ENCODE results near the gene DGAT2L6.

Gene DGAT2L6

GRCh38 chrX:70247252-70247651, 70.0 kb downstream of the DGAT2L6 start:
- DNase-seq (ENCODE audit: low read depth, low spot score) = no peak
- no peak overlapping the region for H3K4me3 ChIP-seq (ENCODE audit: low read depth, low read length)
- TF ChIP-seq CTCF (IDR thresholded peaks at IDR 0.05; ENCODE audit: low read depth, low read length) = no peak
- in situ Hi-C loops (cut with HindIII; ENCODE audit: low sequenced_read_pairs) = no loop called here

GRCh38 chrX:70252491-70252890, 75.2 kb downstream of the DGAT2L6 start:
- in situ Hi-C loops (cut with HindIII; ENCODE audit: low sequenced_read_pairs) = no loop called here
- no peak for TF ChIP-seq CTCF (IDR thresholded peaks at IDR 0.05; ENCODE audit: low read depth, low read length)
- no peak for DNase-seq (ENCODE audit: low read depth, low spot score)
- H3K4me3 ChIP-seq (ENCODE audit: low read depth, low read length) = no peak overlapping the region

- in situ Hi-C loops (cut with HindIII; ENCODE audit: low sequenced_read_pairs) = no loop called here
- H3K4me3 ChIP-seq (ENCODE audit: low read depth, low read length) = no peak overlapping the region
- no peak for DNase-seq (ENCODE audit: low read depth, low spot score)
- no peak for TF ChIP-seq CTCF (IDR thresholded peaks at IDR 0.05; ENCODE audit: low read depth, low read length)
Measured at GRCh38 chrX:70253377-70254062, 76.2 kb downstream of the DGAT2L6 start.

GRCh38 chrX:70254063-70254400, 76.7 kb downstream of the DGAT2L6 start:
- no peak for TF ChIP-seq CTCF (IDR thresholded peaks at IDR 0.05; ENCODE audit: low read depth, low read length)
- in situ Hi-C loops (cut with HindIII; ENCODE audit: low sequenced_read_pairs) = no loop called here
- no peak for DNase-seq (ENCODE audit: low read depth, low spot score)
- H3K4me3 ChIP-seq (ENCODE audit: low read depth, low read length) = no peak overlapping the region

- H3K4me3 ChIP-seq (ENCODE audit: low read depth, low read length) = no peak overlapping the region
- no peak for TF ChIP-seq CTCF (IDR thresholded peaks at IDR 0.05; ENCODE audit: low read depth, low read length)
- in situ Hi-C loops (cut with HindIII; ENCODE audit: low sequenced_read_pairs) = no loop called here
- DNase-seq (ENCODE audit: low read depth, low spot score) = no peak
Measured at GRCh38 chrX:70254909-70255308, 77.6 kb downstream of the DGAT2L6 start.

Data from astrocyte of the spinal cord (primary cell).